IPS-NIHi7 (cell line): ENCODE data around the gene B4GALT6.

Experiments
- DNase-seq: peaks from one replicate; pipeline ENCODE4 v3.0.0; 2012; ENCODE audit warnings: mixed read lengths; ENCODE audit errors: extremely low spot score

The B4GALT6 gene

DNA sequence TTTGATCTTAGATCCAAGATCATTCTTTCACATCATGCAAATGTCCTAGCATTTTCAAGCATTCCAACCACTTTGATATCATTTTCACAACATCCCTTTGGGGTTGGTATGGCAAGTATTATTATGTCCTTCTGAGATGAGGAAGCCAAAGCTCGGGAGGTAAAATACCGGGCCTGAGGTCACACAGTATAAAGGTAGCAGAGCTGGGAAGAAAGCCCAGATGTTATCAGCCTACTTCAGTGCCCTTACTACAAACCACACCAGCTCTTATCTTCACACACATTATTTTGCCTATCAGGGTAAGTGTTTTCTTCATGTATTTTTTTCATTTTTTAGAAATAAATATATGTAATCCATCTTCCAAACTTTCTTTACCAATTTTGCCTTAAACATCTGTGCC, 4.2 kb upstream of the B4GALT6 start:
- no peak for DNase-seq

DNA sequence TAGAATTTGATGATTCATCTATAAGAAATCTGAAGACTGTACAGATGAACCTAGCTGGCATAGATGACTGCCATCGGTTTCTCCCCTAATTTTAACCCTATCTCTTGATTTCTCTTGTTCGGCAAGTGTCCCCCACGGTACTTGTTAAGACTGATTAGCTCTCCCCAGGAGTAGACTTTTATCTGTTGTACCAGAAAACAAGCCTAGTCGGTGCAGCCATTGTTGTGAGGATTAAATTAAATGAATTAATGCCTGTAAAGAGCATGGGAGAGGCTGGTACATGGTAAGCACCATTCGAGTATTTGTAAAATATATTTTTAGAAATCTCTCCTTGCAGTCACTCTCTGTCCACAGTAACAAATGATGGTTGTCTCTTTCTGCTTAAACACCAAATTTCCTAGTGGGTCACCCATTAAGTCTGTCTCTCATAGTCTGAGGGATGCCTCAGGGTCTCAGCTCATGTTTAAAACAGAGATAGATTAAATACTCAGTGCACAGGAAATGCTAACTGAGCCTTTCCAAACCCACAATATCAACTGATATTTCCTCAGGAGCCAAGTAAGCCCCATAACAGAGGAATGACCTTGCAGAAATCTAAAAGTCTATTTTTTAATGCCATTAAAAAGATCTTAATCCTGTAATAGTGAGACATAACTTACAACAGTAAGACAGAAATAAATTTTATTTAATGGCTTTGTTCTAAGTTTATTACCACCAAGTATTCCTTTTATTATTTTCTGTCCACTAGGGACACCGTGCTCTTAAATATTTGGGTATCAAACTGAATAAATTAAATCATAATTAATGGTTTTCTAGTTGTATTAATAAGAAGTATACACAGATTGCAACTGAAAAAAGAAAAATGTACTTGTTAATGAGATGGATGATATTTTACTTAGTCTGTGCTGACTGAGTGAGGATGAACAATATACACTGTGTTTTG, 2.9 kb upstream of the B4GALT6 start:
- DNase-seq: no peak

DNA sequence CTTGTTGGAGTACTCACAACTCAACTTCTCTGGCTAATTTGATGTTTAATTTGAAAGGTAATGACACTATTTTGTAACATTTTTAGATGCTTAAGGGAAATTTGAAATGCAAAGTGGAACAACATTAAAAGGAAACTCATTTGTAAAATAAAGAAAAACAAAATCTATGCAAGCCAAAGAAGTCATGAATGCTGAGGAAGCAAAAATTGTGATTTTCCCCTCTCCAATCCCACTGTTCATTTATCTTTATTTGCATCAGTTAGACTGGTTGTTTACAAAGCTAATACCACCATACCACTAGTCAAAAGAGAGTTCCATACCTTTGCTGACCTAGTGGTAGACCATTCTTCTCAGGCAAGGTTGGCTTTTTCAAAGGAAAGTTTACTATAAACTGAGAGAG, 2.2 kb upstream of the B4GALT6 start:
- no peak for DNase-seq

DNA sequence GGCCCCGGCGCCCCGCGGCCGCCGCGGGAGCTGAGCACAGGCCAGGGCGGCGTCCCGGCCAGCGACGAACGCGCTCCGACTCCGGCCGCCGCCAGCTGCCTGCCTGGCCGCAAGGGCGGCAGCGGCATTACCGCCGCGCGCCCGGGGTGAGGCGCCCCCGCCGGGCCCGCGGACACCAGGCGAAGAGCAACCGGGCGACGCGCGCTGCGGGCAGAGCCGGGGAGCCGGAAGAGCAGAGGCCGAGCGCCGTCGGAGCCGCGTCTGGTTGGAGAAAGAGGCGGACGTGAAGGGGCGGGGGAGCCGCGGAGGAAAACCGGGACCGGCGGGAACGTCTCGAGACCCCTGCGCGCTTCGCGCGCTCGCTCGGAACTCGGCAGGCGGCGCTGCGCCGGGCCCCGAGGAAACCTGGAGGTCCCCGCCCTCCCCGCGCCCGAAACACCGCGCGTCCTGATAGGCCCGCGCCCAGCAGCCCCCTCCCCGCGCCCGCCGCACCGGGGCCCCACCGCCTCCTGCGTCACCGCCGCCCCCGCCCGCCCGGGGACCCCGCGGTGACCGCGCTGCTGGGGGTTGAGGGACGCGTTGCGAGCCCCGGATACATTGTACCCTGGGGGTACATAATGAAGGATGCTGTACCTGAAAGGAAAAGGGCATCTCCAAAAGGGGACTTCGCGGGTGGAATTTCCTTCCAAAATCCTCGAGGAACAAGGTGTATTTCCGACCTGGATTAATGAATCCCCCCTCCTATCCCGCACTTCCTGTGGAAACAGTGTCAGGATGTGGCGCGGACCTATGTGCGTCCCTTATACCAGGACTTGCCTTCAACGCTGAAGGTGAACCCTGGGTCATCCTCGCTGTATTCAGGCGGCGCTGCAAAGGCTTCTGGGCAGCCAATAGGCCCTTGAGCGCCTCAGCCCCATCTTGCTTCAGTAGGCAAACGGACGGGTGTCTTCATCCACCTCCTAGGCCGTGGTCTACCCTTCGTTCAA, 1.0 kb upstream of the B4GALT6 start:
- peak; percentile 93 for DNase-seq

DNA sequence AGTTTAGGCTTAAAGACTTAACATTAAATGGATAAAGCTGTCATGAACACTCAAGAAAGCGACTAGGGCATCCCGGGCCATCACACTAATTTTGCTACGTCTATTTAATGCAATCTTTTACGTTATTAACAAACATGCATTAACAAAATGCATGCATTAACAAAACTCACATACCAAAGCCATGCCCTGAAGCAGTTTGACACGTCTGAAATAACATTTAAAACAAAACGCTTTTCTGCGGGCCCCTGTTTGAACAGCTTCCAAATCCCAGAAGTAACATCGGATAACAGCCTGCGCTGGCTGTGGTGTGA, 458 bp downstream of the B4GALT6 start:
- no peak for DNase-seq

DNA sequence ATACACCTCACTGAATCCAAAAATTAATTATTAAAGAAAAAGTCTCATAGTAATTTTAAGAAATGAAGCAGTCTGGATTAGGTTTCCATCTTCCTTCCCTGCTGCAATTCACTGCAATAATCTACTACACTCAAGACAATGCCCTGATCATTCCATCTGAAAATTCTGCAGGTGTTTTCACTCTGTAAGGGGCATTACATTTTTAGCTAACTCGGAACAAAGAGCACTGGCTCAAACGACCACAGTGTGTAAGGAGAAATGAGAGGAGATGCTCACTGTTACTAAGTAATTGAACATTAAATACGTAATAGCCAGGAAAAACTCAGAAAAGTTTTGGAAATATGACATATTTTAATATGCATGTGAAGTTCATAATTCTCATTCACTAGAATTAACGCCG, 1.3 kb downstream of the B4GALT6 start:
- no peak for DNase-seq

DNA sequence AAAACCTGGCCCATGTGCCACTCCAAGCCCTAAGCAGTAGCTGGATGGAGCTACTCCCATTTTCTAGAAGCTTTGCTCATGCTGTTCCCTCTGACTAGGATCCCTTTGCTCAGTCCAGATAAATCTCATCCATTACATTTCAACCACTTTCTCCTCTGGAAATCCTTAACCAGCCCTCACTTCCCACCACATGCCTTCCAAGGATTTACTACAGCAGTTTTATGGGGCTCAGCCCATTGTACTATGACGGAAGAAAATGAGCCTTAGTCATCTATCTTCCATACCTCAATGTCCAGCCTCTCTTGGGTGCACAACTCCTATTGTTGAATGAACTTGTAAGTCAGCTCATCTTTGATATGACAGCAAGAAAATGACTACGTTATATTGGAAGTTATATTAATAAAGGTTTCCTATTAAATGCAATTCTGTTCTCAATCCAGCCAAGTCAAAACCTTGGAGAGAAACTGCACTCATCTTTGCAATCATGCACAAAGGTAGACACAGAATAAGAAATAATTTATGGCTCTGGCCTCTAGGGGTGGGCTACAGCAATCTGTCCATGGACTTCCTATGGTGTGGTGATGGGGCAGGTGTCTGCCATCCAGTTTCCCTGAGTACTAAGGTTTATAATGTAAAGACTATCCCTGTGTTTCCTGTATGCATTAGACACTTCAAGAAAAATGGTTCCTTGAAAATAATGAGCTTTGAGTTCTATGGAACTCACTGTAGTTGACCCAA, 3.4 kb downstream of the B4GALT6 start:
- DNase-seq: no peak

DNA sequence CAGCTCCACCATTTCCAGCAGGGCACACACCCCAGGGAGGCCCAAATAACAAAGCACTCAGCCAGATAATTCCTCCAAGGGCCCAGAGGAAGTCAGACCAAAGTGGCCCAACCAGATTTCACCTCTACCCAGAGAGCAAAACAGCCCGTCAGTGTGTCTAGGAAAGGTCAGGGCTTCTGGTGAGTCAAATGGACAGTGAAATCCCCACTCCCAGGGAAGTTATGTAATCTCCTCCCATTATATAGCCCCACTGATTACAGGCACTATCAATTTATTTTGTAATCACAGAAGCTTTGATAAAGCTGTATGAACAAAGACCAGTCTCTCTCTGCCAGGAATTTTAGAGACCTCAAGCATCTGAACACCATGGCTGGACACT, 4.0 kb downstream of the B4GALT6 start:
- DNase-seq: no peak

DNA sequence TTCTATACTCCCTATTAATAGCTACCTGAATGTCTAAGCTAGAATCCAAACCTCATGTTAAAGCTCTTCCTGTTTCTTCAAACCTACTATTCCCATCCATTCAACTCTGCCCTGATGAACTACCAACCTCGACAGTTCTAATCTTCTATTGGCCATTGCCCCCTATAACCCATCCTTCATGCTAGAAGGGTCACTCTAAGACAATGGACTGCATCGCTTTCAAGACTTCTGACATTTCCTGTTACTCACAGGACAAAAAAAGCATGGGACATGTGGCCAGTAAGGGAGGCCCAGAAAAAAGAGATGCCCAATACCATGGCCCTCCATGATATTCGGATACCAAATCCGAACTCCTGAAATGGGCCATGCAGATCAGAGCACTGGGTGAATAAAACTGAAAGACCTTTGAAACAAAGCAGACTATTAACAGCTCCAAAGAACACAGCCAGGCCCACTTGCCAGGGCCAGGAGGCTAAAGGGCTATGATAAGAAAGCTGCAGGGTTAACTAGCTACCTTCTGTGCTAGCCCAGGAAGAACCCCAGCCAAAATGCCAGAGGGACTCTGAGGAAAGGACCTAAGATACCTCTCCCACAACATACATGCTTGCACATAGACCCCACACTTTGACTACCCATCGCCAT, 4.5 kb downstream of the B4GALT6 start:
- DNase-seq: no peak

DNA sequence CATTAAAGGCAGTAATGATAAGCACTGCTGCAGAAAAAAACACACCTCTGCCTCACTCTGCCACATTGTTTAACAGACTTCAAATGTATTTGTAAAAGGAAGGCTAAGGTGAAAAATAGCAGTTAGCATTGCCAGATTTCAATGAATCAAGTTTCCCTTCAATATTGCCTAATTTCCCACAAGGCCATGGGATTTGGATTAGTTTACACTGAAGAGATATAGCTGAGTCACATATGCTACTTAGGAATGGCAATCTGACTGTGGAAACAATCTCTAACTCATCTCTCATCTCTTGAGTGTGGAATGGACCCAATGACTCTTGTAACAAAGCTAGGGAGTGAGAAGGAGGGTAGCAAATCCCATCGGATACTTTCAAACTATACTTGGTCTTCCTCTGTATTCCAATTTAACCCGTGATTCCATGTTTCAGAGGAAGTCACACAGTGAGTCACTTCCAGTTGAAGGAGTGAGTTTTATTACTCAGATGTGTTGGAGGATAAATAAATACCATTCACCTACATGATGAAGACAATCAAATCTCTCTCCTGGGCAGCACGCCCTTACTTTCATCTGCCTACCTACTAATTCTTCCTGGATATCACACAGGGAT, 5.1 kb downstream of the B4GALT6 start:
- DNase-seq: no peak

DNA sequence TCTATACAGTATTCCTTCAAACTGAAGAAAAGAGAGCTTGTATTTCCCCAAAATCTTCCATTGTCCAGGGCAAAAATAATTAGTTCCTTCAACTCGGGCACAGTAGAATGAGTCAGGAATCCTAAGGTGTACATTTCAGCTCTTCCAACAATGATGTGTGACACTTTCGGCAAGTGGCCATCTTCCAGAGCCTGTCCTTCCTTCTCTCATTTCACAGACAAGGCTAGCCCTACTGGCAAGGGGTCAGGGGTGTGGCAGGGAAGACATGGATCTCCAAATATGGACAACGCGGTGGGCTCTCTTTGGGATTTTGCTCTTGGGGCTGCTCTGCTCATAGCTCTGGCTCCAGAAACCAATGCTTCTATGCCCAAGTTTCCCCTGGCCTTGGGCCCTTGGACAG, 6.0 kb downstream of the B4GALT6 start:
- no peak for DNase-seq

DNA sequence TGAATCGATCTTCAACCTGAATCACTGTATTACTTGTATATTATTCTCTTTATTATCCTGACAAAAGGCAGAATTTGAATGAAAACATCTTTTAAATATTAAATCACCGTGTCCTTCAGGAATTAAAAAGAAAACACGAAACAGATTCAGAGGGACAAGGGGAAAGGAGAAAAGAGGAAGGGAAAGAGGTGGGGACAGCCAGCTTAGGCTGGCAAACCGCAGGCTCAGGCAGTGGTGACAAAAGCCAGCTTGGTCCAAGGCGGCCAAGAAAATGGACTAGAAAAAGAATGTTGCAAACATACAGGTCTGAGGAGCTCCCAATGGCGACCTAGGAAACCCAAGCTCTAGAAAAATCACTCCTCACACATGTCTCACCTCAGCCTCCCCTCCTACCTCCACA, 6.8 kb downstream of the B4GALT6 start:
- DNase-seq: no peak

DNA sequence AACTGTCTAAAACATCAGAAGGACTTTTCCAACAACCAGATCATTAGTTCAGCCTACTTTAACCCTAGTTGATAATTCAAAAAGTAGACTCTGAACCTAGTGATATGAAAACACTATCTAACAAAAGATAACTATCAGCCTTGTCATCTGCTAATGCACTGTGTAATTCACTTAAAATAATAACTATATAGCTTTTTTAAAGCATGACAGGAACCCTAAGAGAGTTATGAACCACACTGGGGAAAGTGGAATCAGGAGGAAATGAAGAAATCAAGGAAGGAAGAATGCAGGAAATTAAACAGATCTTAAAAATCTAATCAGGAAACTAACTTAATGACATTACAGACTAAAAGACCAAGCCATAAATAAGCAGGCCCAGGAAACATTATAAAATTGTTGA, 9.0 kb downstream of the B4GALT6 start:
- DNase-seq: no peak

DNA sequence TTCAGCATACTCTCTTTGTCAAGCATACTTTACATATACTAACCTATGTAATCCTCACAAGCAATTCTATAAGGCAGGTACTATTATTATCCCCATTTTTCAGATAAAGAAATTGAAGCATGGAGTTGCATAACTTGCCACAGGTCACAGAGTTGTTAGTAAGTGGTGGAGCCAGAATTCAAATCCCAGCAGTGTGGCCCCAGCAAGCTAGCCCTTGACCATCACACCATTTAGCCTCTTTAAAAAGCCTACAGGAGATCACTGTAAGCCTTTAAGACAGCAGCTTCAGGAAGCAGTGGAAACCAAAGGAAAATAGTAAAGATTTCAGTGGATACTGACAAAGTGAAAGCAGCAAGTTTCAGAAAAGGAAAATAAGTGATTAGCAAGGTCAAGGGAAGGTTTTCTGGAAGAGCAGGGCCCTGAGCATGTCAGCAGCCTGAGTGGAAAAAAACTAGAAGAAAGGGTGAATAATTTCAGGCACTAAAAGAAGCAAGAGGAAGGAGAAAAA, 11.7 kb downstream of the B4GALT6 start:
- DNase-seq: no peak

DNA sequence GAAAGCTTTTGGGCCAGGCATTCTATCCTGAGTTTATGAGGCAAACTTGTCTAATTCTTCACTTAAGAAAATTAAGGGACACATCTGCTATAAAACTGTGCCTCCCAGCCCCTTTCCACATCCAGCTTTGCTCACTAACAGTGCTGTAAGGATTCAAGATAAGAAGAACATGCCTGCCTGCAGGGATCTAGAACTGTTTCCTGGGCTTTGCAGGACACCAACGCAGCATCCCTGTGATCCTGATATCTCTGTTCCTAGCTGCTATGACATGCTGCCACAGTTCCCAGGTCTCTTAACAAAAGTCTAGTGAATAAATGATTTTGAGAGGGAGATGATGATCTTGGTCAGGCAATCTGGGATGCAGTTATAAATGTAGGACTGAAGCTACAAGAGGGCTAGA, 12.4 kb downstream of the B4GALT6 start:
- DNase-seq: no peak

DNA sequence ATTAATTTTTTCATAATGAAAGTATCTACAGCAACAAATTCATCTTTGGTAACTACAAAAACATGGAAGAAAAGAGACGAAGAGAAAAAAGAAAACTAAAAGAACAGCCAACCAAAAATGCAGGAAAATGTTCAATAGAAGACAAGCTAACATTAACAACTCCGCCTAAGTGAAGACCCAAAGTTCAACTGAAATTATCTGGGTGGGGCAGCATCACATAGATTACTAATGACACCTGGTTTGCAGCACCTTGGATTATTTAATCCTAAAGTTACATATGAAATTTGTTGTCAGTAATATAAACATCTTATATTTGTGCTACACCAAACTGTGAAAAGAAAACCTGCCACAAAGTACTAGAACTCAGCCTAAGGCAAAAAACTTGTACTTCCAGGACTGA, 14.8 kb downstream of the B4GALT6 start:
- no peak for DNase-seq

DNA sequence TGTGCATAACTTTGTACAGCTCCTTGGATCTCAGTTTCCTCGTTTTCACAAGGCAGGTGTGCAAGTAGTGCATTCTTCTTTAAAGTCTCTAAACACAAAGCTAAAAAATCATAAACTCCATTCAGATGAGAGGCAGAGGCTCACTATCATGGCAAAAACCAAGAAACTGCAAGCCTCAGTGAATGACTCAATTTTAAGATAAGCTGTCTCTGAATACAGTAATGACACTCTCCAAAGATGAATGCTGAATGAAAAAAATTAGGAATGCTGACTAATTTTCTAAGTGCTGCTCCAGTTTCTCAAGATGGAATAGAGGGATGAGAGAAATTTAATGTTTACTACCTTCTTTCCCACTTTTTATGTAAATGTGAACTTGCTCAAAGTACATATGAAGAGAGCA, 17.2 kb downstream of the B4GALT6 start:
- DNase-seq: no peak

DNA sequence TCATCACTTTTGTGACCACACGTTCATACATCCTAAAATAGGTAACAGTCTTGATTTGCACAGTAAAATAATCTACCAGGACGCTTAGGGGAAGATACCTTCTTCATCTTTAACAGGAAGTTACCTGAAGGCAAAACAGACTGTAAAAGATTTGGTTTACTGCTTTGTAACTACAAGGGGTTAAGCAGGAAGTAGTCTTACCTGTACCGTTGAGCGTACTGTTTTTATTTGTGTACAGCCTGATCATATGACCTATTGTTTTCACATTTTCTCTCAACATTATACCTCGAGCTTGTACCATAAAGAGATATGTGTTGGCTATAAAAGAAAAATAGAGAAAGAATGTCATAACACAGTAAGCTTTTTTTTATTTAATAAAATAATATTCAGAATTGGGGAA, 18.3 kb downstream of the B4GALT6 start:
- no peak for DNase-seq

DNA sequence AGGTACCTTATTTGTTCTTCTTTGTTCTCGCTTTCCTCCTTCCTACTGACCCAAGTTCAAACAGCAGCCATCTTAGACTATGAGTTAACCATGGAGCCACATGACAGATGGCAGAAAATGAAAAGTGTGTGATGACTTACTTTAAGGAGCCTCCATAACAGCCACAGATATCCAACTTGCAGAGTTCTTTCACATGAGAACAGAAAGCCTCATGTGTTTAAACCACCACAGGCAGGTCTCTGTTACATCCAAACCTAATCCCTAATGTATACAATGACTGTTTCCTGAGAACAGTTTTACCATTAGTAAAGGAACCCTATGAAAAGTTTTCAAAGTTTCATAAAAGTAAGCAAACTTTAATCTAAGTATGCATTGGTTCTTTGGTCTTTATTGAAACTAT, 20.3 kb downstream of the B4GALT6 start:
- no peak for DNase-seq

DNA sequence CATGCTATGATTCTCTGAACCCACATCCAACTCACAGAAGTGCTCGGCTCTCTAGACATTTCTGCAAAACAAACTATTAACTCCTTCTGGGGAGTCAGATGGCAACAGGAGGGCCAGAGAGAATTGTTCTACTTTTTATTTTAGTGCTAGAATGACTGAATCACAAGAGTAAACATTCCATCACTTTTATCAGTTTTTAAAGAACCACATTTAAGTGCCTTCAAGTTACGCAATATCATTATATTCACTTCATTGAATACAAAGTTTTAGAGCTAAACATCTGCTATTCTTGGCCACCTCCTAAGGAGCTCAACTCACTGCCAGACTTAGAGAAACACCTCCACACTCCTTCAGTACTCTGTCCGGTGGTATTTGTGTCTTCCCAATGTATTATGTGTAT, 22.4 kb downstream of the B4GALT6 start:
- DNase-seq: no peak

DNA sequence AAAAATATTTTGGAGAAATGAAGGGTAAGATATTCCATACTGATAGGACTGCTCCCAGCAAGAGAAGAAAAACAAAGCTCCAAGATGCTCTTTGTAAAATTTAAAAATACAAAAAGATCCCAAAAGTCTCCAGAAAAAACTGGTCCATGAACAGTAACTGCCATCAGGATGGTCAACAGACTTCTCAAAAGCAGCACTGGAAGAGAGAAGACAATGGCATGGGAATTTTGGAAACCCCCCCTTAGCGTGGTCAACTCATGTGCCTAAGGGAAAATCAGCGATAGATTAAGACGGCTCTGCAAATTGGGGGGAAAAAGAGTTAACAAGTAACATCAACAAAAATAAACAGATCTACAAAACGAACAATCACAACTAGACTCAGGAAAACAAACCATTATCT, 23.6 kb downstream of the B4GALT6 start:
- DNase-seq: no peak
